ENCODE results near the gene TNFRSF11A. TPM values are rescaled to one million over a fixed set of nuclear protein-coding genes. Genes with fewer than 3 reads are reported as not detected.

TNFRSF11A gene
- 1 to 10 TPM; 1.9 to 3.1 (median 2.4) TPM for polyA plus RNA-seq (ENCODE audit: insufficient read length in 4 of 4)

- DNase-seq (ENCODE audit: low read depth in 4 of 4, low spot score in 3 of 4) = no peak
These were observed at the start of gene TNFRSF11A for GRCh38 chr18:62324917-62325805. Gene TNFRSF11A, plus strand, starts transcription at chr18:62325310. Its CDS starts 43 bp downstream, at chr18:62325353.

- no peak for DNase-seq (ENCODE audit: low read depth in 4 of 4, low spot score in 3 of 4)
These were observed 48.1 kb upstream of the TNFRSF11A start for GRCh38 chr18:62277045-62277444.

GRCh38 chr18:62279561-62279960 is 45.5 kb upstream of the TNFRSF11A start:
- no peak for DNase-seq (ENCODE audit: low read depth in 4 of 4, low spot score in 3 of 4)

- no peak for DNase-seq (ENCODE audit: low read depth in 4 of 4, low spot score in 3 of 4)
These were observed 45.1 kb upstream of the TNFRSF11A start for GRCh38 chr18:62280058-62280457.

- no peak for DNase-seq (ENCODE audit: low read depth in 4 of 4, low spot score in 3 of 4)
These were observed 44.3 kb upstream of the TNFRSF11A start for GRCh38 chr18:62280786-62281185.

- DNase-seq (ENCODE audit: low read depth in 4 of 4, low spot score in 3 of 4) = no peak
These were observed 43.4 kb upstream of the TNFRSF11A start for GRCh38 chr18:62281684-62282083.

DNA sequence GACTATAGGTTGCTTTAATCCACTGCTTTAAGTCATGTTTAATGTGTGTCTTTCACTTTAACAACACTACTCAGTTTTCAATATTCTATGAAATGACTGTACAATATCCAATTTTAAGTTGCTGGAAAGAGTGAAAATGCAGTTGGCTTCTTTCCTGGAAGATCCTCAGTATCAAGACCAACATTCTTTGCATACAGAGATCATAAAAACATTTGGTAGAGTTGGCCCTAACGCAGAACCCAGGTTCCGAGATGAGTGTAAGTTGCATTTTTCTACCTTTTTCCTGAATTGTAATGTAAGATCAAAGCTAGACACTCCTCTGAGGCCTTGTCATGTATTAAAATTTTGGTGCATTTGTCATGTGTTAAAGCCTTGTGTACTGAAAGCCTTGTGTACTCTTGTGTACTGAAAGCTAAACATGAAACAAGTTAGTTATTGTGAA is 42.9 kb upstream of the TNFRSF11A start:
- DNase-seq (ENCODE audit: low read depth in 4 of 4, low spot score in 3 of 4) = no peak

GRCh38 chr18:62284637-62285036 is 40.5 kb upstream of the TNFRSF11A start:
- no peak for DNase-seq (ENCODE audit: low read depth in 4 of 4, low spot score in 3 of 4)

DNA sequence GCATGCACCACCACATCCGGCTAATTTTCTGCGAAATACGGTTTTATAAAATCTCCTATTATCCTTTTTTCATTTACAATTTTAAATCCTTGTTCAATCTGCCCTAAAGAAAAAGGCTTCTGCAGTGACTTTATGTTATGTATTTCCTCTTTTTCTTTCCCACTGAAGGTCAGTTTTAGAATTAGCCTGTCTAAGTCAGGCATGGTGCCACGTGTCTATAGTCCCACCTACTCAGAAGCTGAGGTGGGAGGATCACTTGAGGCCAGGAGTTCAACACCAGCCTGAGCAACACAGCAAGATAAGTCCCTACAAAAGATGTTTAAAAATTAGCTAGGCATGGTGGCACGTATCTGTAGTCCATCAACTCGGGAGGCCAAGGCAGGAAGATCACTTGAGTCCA is 39.8 kb upstream of the TNFRSF11A start:
- no peak for DNase-seq (ENCODE audit: low read depth in 4 of 4, low spot score in 3 of 4)

DNA sequence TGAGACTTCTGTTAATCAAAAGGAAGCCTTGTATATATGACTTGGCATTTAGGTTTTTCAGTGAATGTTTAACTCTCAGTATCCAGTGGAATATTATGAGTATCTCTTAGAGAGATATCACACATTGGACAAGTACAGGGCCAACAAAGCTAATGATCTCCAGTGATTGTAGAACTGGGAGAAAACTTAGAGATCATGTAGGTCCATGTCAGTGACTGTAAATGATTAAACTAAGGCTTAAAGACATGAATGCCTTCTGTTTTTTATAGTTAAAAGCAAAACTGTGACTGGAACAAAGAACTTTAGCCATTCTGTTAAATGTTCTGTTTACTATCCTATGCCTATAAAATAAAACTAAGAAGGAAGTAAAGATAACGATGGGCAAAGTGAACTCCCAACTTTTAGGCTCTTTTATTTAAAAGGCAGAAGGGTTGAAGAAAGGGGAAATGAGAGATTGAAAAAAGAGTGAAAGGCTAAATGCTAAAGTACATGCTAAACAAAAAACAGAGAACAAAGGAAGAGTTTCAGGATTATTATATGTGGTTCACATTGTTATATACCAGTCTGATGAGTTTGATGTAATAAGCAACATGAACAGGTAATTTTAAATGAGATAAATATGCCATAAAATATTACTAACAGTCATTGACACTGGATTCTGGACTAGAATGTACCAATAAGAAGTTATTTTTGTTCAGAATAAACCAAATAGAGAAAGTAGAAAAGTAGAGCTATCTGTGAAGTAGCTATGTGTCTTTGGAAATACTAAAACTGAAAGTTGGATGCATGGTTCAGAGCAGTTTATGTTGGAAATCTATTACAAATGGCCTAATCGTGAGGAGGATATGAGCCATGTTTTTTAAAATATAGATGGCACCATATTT is 37.1 kb upstream of the TNFRSF11A start:
- peak in 1 of 4 donors; percentile 0 for DNase-seq (ENCODE audit: low read depth in 4 of 4, low spot score in 3 of 4)

GRCh38 chr18:62288665-62289008 is 36.5 kb upstream of the TNFRSF11A start:
- no peak for DNase-seq (ENCODE audit: low read depth in 4 of 4, low spot score in 3 of 4)

- DNase-seq (ENCODE audit: low read depth in 4 of 4, low spot score in 3 of 4) = no peak
These were observed 36.1 kb upstream of the TNFRSF11A start for GRCh38 chr18:62289047-62289446.

DNA sequence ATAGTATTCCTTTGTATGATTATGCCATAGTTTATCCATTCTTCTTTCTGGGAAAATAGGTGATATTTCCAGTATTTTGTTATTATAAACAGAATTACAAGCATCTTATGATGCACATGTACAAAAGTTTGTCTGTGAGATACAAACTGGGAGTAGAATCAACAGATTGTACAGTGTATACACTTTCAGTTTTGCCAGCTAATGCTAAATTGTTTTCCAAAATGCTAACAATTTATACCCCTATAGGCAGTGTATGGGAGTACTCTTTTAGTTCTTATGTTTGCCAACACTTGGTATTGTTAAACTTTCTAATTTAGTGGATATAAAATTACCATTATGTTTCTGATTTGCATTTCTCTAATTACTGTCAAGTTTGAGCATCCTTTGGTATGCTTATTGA is 31.0 kb upstream of the TNFRSF11A start:
- DNase-seq (ENCODE audit: low read depth in 4 of 4, low spot score in 3 of 4) = no peak

DNA sequence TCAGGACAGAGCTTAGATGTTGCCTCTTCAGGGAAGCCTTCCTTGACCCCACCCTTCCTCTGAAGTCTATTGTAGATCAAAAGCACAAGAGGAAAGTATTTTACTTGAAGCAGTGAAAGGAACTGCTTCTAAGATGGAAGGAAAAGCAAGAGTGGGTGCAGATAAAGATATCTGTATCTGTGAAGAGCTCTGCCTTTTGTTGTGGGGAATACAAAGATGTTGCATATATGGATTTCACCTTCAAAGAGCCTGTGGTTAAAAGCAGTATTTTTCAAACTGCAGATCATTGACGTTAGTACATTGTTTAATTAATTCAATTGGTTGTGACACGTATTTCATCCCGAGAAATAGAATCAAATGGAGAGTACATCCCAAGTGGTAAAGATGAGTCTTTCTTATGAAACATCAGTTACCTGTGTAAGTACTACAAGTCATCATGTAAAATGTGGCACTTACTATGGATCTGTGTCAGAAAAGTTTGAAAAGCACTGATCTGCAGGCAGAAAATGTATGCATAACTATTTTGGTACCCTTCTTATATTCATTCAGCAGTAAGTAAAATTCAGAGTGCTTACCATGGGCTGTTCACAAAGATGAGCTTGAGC is 24.6 kb upstream of the TNFRSF11A start:
- no peak for DNase-seq (ENCODE audit: low read depth in 4 of 4, low spot score in 3 of 4)

GRCh38 chr18:62301322-62301721 is 23.8 kb upstream of the TNFRSF11A start:
- no peak for DNase-seq (ENCODE audit: low read depth in 4 of 4, low spot score in 3 of 4)

DNA sequence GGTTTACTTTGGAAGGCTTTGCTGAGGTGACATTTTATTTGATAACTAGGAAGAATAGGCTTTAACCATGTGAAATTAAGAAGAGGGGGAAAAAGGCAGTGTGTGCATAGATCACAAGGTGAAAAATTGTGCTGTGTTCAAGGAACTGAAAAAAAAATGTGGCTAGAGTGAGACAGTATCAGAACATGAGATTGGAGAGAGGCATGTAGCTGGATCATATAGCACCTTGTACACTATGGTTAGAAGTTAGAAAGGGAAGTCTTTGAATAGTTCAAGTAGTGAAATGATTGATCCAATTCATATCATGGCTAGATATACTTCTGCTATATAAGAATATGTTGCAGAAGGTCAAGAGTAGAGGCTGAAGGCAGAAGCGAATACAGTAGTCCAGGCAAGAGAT is 12.3 kb upstream of the TNFRSF11A start:
- no peak for DNase-seq (ENCODE audit: low read depth in 4 of 4, low spot score in 3 of 4)

GRCh38 chr18:62318228-62319180 is 6.6 kb upstream of the TNFRSF11A start:
- DNase-seq (ENCODE audit: low read depth in 4 of 4, low spot score in 3 of 4) = no peak

DNA sequence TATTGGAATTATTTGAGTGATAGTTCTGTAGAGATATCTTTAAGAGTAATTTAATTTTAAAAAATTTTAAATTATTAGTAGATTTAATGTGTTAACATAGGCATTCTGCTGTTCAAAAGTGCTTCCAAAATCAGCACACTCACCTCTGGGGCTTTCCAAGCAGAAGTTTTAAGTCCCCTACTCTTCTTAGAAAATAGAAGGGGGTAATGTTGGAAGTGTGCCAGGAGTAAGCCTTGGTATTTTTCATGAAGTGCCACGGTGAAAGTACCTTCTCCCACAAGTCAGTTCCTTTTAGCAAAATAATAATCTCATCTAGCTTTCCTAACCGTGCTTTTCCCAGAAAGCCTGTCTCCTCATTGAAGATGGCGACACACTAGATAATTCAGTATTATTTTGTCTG is 3.9 kb upstream of the TNFRSF11A start:
- no peak for DNase-seq (ENCODE audit: low read depth in 4 of 4, low spot score in 3 of 4)

DNA sequence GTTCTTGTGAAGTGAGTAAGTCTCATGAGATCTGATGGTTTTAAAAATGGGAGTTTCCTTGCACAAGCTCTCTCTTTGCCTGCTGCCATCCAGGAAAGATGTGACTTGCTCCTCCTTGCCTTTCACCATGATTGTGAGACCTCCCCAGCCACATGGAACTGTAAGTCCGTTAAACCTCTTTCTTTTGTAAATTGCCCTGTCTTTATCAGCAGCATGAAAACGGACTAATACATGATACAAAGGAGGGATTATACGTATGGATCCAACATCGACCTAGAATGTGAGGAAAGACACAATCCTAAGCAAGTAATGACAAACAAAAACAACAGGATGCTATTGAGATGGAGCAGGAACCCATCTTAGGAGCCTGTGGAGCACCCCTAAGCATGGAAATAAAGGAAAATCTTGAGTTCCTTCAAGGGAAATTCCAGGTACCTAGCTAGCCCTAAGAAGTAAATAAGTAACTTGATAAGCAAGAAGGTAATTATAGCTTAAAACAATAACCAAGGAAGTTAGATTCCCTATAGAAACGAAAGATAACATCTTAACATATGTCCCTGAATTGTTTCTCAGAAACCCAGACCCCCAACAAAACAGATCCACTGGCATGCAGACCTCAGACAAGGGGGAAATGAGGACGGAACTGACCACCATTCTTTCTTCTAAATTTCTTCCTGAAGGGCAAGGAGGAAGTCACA is 1.5 kb upstream of the TNFRSF11A start:
- DNase-seq (ENCODE audit: low read depth in 4 of 4, low spot score in 3 of 4) = no peak

All from right renal pelvis (tissue), 4 donors.